Liver (tissue), 9 donors: Measurements from ENCODE around the gene RPTOR. TPM values are rescaled to one million over a fixed set of nuclear protein-coding genes. Genes with fewer than 3 reads are reported as not detected.

Source experiments
- DNase-seq: peaks from one replicate; pipeline ENCODE4 v3.0.0-alpha.2; 2017; ENCODE audit warnings: low spot score
- H3K27ac ChIP-seq, 2 donors: one replicate each; pipeline ENCODE4 v1.7.0; 2013; ENCODE audit warnings: inconsistent platforms in 2 of 2, low read length in 2 of 2, control low read depth in 1 of 2, low read depth in 1 of 2, mild to moderate bottlenecking in 1 of 2
- H3K27me3 ChIP-seq, 4 donors: one replicate each; pipeline versions ENCODE4 v1.6.1 to v1.7.0; 2013; ENCODE audit warnings: low read length in 3 of 4, inconsistent platforms in 1 of 4, mild to moderate bottlenecking in 1 of 4, moderate library complexity in 1 of 4; ENCODE audit not compliant: control insufficient read depth in 4 of 4, insufficient read depth in 4 of 4
- H3K36me3 ChIP-seq, 4 donors: one replicate each; pipeline versions ENCODE4 v1.6.1 to v1.7.0; 2013; ENCODE audit warnings: low read length in 3 of 4, mild to moderate bottlenecking in 3 of 4, low read depth in 1 of 4, moderate library complexity in 1 of 4; ENCODE audit not compliant: control insufficient read depth in 4 of 4, insufficient read depth in 3 of 4
- H3K4me1 ChIP-seq, 4 donors: one replicate each; pipeline versions ENCODE4 v1.6.1 to v1.7.0; 2013; ENCODE audit warnings: low read length in 3 of 4, mild to moderate bottlenecking in 3 of 4, moderate library complexity in 1 of 4; ENCODE audit not compliant: control insufficient read depth in 4 of 4, insufficient read depth in 4 of 4
- H3K4me3 ChIP-seq, 3 donors: one replicate each; pipeline versions ENCODE4 v1.6.1 to v1.7.0; 2013; ENCODE audit warnings: low read length in 3 of 3, control low read depth in 1 of 3, low read depth in 1 of 3, mild to moderate bottlenecking in 1 of 3
- H3K9ac ChIP-seq, 2 donors: one replicate each; pipeline ENCODE4 v1.7.0; 2013; ENCODE audit warnings: low read length in 2 of 2, mild to moderate bottlenecking in 2 of 2, moderate library complexity in 2 of 2, control low read depth in 1 of 2, low read depth in 1 of 2
- H3K9me3 ChIP-seq, 4 donors: one replicate each; pipeline versions ENCODE4 v1.6.1 to v1.7.0; 2013; ENCODE audit warnings: low read length in 3 of 4; ENCODE audit not compliant: control insufficient read depth in 4 of 4
- FOXA1 ChIP-seq: IDR thresholded peaks from 2 replicates; pipeline ENCODE4 v1.6.1; 2016; ENCODE audit warnings: antibody characterized with exemption
- FOXA2 ChIP-seq: IDR thresholded peaks from 2 replicates; pipeline ENCODE4 v1.6.1; 2016; ENCODE audit warnings: antibody characterized with exemption
- RAD21 ChIP-seq, 2 donors: IDR thresholded peaks; 2 replicates each; pipeline ENCODE4 v1.6.1; 2016; ENCODE audit warnings: antibody characterized with exemption in 2 of 2, mild to moderate bottlenecking in 2 of 2
- SP1 ChIP-seq: IDR thresholded peaks from 2 replicates; pipeline ENCODE4 v1.6.1; 2018; ENCODE audit warnings: antibody characterized with exemption, mild to moderate bottlenecking
- WGBS: extraction: QIAGEN DNeasy Blood & Tissue Kit; methylation state at CpG from one replicate; pipeline ENCODE4 v1.1.7; 2013; 5-methylcytosine and 5-hydroxymethylcytosine counted together
- polyA plus RNA-seq, 2 donors: library from polyadenylated mRNA; stranded (reverse) in 1 of 2; unstranded in 1 of 2; fragments of 200-250 nt in 1 of 2; fragments of >200 nt in 1 of 2; fragmentation: Nextera tagmentation in 1 of 2; extraction: Ambion mirVana in 1 of 2; gene quantifications; one replicate each; pipeline versions ENCODE4 v1.2.1 to v1.2.3, GENCODE V29; 2013 to 2015
- total RNA-seq, 2 donors: library from RNA; depleted of rRNA; stranded (reverse); fragments of >200 nt; gene quantifications; one replicate each; pipeline ENCODE4 v1.2.3, GENCODE V29; 2014
- TF ChIP-seq, protein P1 (sequence below): IDR thresholded peaks from 2 replicates; pipeline ENCODE4 v1.6.1; 2016; ENCODE audit warnings: antibody characterized with exemption
- TF ChIP-seq, protein P2 (sequence below): IDR thresholded peaks from 2 replicates; pipeline ENCODE4 v1.6.1; 2016; ENCODE audit warnings: antibody characterized with exemption
- TF ChIP-seq, protein P3 (sequence below): fragments of 150-350 bp; IDR thresholded peaks from 2 replicates; pipeline ENCODE4 v1.5.1; 2017; ENCODE audit warnings: improper control_type of control experiment, low read depth, low read length; ENCODE audit not compliant: missing input control
- TF ChIP-seq, protein P4 (sequence below): IDR thresholded peaks from 2 replicates; pipeline ENCODE4 v1.6.1; 2016; ENCODE audit warnings: antibody characterized with exemption, mild to moderate bottlenecking
- TF ChIP-seq, protein P5 (sequence below): IDR thresholded peaks from 2 replicates; pipeline ENCODE4 v1.6.1; 2016; ENCODE audit warnings: antibody characterized with exemption
- donor health status: healthy.
- donor health status: healthy.
- donor health status: healthy.
- donor health status: healthy.
- donor health status: healthy.

Gene RPTOR
- total and polyA plus RNA-seq, 4 donors = 4.8 to 25.4 (median 11.6) TPM

DNA sequence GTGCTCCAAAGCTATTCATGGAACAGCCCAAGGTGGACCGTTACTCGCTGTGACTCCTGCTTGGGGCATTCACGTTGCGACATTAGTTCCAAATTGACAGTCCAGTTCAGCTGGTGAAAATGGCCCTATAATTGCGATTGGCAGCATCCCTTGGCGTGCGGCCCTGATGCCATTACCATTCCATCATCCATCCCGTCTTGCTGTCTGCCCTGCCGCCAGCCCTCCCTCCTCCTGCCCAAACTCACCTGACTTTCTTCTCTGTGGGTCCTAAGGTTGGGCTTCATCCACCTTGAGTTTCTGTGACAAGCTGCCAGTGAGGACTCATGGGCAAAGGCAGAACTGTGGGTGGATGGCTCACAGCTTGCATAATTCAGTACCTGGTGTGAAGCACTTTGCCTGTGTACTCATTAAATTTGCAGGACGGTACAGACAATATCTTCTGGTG, 104.6 kb downstream of the RPTOR start (continued):
- TF ChIP-seq, protein P1, sequence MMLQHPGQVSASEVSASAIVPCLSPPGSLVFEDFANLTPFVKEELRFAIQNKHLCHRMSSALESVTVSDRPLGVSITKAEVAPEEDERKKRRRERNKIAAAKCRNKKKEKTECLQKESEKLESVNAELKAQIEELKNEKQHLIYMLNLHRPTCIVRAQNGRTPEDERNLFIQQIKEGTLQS = no peak
- TF ChIP-seq, protein P2, sequence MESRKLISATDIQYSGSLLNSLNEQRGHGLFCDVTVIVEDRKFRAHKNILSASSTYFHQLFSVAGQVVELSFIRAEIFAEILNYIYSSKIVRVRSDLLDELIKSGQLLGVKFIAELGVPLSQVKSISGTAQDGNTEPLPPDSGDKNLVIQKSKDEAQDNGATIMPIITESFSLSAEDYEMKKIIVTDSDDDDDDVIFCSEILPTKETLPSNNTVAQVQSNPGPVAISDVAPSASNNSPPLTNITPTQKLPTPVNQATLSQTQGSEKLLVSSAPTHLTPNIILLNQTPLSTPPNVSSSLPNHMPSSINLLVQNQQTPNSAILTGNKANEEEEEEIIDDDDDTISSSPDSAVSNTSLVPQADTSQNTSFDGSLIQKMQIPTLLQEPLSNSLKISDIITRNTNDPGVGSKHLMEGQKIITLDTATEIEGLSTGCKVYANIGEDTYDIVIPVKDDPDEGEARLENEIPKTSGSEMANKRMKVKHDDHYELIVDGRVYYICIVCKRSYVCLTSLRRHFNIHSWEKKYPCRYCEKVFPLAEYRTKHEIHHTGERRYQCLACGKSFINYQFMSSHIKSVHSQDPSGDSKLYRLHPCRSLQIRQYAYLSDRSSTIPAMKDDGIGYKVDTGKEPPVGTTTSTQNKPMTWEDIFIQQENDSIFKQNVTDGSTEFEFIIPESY = no peak
- no peak for TF ChIP-seq RAD21 (IDR thresholded peaks at IDR 0.05)

DNA sequence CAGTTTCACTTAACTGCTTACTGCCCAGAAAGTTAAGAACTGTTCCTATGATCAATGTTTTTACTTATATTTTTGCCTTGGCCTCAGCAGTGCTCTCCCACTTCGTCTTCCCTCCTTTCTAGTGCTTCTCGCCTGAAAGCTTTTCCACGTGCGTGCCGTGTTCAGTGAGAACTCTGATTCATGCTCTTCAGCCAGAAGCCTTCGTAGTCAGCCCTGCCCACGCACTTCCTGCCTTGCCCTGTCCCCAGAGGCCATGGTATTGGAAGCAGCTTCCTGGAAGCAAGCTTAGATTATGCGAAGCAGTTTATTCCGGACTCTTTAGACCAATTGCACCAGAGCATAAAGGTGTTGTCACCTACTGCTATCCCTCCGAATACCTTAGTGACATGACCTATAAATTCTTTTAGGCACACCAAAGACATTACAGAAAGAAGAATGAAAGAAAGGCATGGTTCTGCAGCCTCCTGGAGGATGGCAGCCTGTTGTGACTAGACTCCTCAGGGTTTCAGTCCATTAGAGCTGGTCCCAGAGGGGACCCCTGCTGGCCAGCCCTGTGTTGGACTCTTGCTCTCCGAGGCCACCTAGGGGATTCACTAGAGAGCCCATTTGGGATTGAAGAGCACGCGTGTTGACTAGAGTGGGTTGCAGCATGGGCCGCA, 105.2 kb downstream of the RPTOR start:
- H3K9me3 ChIP-seq = no peaks in the 10 kb centered on the region
- H3K27ac ChIP-seq = peak overlapping the region in 1 of 2 donors; percentile 38
- H3K36me3 ChIP-seq = no peaks in the 10 kb centered on the region
- no peak overlapping the region for H3K9ac ChIP-seq
- H3K4me3 ChIP-seq = no peak overlapping the region
- no peak for DNase-seq
- WGBS = 79% methylated on average over 14 of the region's 14 CpGs
- peaks cover 0 to 5% (median 0%) of the 10 kb centered on the region in 4 donors for H3K4me1 ChIP-seq
- TF ChIP-seq SP1 = no peak
- TF ChIP-seq, protein P3, sequence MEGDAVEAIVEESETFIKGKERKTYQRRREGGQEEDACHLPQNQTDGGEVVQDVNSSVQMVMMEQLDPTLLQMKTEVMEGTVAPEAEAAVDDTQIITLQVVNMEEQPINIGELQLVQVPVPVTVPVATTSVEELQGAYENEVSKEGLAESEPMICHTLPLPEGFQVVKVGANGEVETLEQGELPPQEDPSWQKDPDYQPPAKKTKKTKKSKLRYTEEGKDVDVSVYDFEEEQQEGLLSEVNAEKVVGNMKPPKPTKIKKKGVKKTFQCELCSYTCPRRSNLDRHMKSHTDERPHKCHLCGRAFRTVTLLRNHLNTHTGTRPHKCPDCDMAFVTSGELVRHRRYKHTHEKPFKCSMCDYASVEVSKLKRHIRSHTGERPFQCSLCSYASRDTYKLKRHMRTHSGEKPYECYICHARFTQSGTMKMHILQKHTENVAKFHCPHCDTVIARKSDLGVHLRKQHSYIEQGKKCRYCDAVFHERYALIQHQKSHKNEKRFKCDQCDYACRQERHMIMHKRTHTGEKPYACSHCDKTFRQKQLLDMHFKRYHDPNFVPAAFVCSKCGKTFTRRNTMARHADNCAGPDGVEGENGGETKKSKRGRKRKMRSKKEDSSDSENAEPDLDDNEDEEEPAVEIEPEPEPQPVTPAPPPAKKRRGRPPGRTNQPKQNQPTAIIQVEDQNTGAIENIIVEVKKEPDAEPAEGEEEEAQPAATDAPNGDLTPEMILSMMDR = peak; percentile 6
- no peaks in the 10 kb centered on the region for H3K27me3 ChIP-seq

DNA sequence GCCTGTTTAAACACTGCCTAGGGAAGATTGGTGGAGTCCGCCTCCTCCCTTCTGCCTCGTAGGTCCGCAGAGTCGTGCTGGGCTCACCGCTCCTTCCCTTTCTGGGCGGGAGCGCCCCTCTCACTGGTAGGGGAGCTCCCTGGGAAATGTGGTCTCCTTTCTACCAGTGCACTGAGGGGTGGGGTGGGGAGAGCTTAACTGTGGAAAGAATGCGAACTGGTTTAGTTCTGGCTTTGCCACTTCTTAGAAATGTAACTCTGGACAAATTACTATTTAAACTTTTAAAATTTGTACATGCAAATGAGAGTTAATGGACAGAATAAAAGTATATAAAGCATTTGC, 105.7 kb downstream of the RPTOR start:
- TF ChIP-seq, protein P1 = no peak
- TF ChIP-seq, protein P4, sequence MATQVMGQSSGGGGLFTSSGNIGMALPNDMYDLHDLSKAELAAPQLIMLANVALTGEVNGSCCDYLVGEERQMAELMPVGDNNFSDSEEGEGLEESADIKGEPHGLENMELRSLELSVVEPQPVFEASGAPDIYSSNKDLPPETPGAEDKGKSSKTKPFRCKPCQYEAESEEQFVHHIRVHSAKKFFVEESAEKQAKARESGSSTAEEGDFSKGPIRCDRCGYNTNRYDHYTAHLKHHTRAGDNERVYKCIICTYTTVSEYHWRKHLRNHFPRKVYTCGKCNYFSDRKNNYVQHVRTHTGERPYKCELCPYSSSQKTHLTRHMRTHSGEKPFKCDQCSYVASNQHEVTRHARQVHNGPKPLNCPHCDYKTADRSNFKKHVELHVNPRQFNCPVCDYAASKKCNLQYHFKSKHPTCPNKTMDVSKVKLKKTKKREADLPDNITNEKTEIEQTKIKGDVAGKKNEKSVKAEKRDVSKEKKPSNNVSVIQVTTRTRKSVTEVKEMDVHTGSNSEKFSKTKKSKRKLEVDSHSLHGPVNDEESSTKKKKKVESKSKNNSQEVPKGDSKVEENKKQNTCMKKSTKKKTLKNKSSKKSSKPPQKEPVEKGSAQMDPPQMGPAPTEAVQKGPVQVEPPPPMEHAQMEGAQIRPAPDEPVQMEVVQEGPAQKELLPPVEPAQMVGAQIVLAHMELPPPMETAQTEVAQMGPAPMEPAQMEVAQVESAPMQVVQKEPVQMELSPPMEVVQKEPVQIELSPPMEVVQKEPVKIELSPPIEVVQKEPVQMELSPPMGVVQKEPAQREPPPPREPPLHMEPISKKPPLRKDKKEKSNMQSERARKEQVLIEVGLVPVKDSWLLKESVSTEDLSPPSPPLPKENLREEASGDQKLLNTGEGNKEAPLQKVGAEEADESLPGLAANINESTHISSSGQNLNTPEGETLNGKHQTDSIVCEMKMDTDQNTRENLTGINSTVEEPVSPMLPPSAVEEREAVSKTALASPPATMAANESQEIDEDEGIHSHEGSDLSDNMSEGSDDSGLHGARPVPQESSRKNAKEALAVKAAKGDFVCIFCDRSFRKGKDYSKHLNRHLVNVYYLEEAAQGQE = no peak
- TF ChIP-seq, protein P2 = no peak
- TF ChIP-seq FOXA2 (no peak), FOXA1 (no peak)
- TF ChIP-seq, protein P5, sequence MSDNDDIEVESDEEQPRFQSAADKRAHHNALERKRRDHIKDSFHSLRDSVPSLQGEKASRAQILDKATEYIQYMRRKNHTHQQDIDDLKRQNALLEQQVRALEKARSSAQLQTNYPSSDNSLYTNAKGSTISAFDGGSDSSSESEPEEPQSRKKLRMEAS = no peak
- H3K27me3 ChIP-seq = no peaks in the 10 kb centered on the region
- no peak overlapping the region for H3K9ac ChIP-seq
- WGBS = 95% methylated on average over 8 of the region's 8 CpGs
- H3K4me3 ChIP-seq = no peak overlapping the region
- peaks cover 0 to 5% (median 0%) of the 10 kb centered on the region in 4 donors for H3K4me1 ChIP-seq
- H3K27ac ChIP-seq = peak overlapping the region in 1 of 2 donors; percentile 38
- no peaks in the 10 kb centered on the region for H3K36me3 ChIP-seq
- no peaks in the 10 kb centered on the region for H3K9me3 ChIP-seq
- no peak for DNase-seq
